K562 (cell line): ENCODE measurements around the gene WDR5B. TPM values are rescaled to one million over a fixed set of nuclear protein-coding genes. Genes with fewer than 3 reads are reported as not detected.

Source experiments
- ATAC-seq: fragments of 200-7000 bp; cut with Tn5 transposase; 3 replicates; pipeline ENCODE4 v1.9.1; 2020; ENCODE audit warnings: moderate library complexity
- BruUV-seq: library from RNA; stranded (reverse); fragments of 400-500 nt; replicated peaks from 2 replicates; lab custom pipeline; 2021; lab: Mats Ljungman, UMichigan
- CTCF ChIA-PET: fragments of 300-600 bp; formaldehyde crosslinking; extraction: SDS; loops from one replicate; lab custom pipeline; 2021; ENCODE audit warnings: low intra/inter-chr PET ratio; lab: Yijun Ruan, JAX
- POLR2A ChIA-PET: fragments of 300-600, 350-650 bp; sonication (Branson Sonifier 250); formaldehyde crosslinking; extraction: SDS; loops from one replicate; lab custom pipeline; 2021; ENCODE audit warnings: antibody characterized with exemption, inconsistent platforms; lab: Yijun Ruan, JAX
- DNase-seq, 4 experiments: peaks; one replicate each; pipeline versions ENCODE4 v3.0.0 to v3.0.0-alpha.2; 2011 to 2018; ENCODE audit warnings: low spot score in 3 of 4, mixed read lengths in 3 of 4; ENCODE audit errors: extremely low read depth in 1 of 4
- FAIRE-seq: peaks from 2 replicates; lab custom pipeline; 2011; peaks lifted over from hg19 to GRCh38; lab: Jason Lieb, UNC
- H2AFZ ChIP-seq: 2 replicates; pipeline ENCODE4 v1.6.0; 2011; ENCODE audit warnings: low read depth, low read length, control low read depth, inconsistent platforms
- H3K27ac ChIP-seq: fragments of 200-600 bp; 3 replicates; pipeline ENCODE4 v1.8.0; 2011; ENCODE audit warnings: low read depth, mild to moderate bottlenecking, control low read depth, inconsistent platforms, low read length, moderate library complexity, mixed read lengths; ENCODE audit errors: extremely low read depth
- H3K27me3 ChIP-seq, 2 experiments: fragments of 300-600 bp in 1 of 2; 2 replicates in 1 of 2; 3 replicates in 1 of 2; pipeline versions ENCODE4 v1.6.0 to v1.8.0; 2011; ENCODE audit warnings: inconsistent platforms in 2 of 2, low read length in 2 of 2, mild to moderate bottlenecking in 1 of 2, mixed read lengths in 1 of 2, moderate library complexity in 1 of 2; ENCODE audit not compliant: control insufficient read depth in 2 of 2, insufficient read depth in 2 of 2
- H3K36me3 ChIP-seq: fragments of 300-600 bp; 3 replicates; pipeline ENCODE4 v1.8.0; 2011; ENCODE audit warnings: mild to moderate bottlenecking, low read length, inconsistent platforms; ENCODE audit not compliant: control insufficient read depth, insufficient read depth
- H3K4me1 ChIP-seq, 2 experiments: fragments of 200-600 bp in 1 of 2; replicated peaks in 1 of 2; 2 replicates in 1 of 2; 3 replicates in 1 of 2; pipeline versions ENCODE4 v1.5.1 to v1.8.0; 2011; ENCODE audit warnings: inconsistent platforms in 2 of 2, low read length in 2 of 2, mild to moderate bottlenecking in 1 of 2, mixed read lengths in 1 of 2, moderate library complexity in 1 of 2; ENCODE audit not compliant: control insufficient read depth in 2 of 2, insufficient read depth in 2 of 2
- H3K4me2 ChIP-seq: 2 replicates; pipeline ENCODE4 v1.6.1; 2011; ENCODE audit warnings: low read length, control low read depth, inconsistent platforms, mixed read lengths; ENCODE audit not compliant: insufficient read depth
- H3K4me3 ChIP-seq: fragments of 200-600 bp; sonication (generic), shearing (Covaris generic); 2 replicates; pipeline ENCODE4 v1.5.1; 2016; ENCODE audit warnings: control low read depth, inconsistent platforms
- H3K79me2 ChIP-seq: fragments of 200-600 bp; 3 replicates; pipeline ENCODE4 v1.8.0; 2011; ENCODE audit warnings: low read length, inconsistent platforms; ENCODE audit not compliant: control insufficient read depth, insufficient read depth
- H3K9ac ChIP-seq, 2 experiments: 2 replicates each; pipeline versions ENCODE4 v1.6.0 to v1.6.1; 2011; ENCODE audit warnings: low read depth in 2 of 2, low read length in 2 of 2, control low read depth in 1 of 2, inconsistent platforms in 1 of 2, mild to moderate bottlenecking in 1 of 2, mixed read lengths in 1 of 2; ENCODE audit not compliant: insufficient read depth in 1 of 2
- H3K9me1 ChIP-seq: one replicate; pipeline ENCODE4 v1.6.0; 2011; ENCODE audit warnings: inconsistent platforms, mild to moderate bottlenecking, low read length, moderate library complexity; ENCODE audit not compliant: control insufficient read depth, insufficient read depth
- H3K9me3 ChIP-seq: replicated peaks from 2 replicates; pipeline ENCODE4 v1.5.1; 2011; ENCODE audit warnings: low read depth, low read length, inconsistent platforms; ENCODE audit not compliant: control insufficient read depth, insufficient read depth
- H4K20me1 ChIP-seq: replicated peaks from 2 replicates; pipeline ENCODE4 v1.6.1; 2011; ENCODE audit warnings: low read length, inconsistent platforms, mixed read lengths; ENCODE audit not compliant: control insufficient read depth, insufficient read depth
- E2F4 ChIP-seq: sonication (generic); formaldehyde crosslinking; IDR thresholded peaks from 2 replicates; pipeline ENCODE4 v1.8.0; 2022; ENCODE audit warnings: mild to moderate bottlenecking, low read depth, missing genetic modification reagents
- LCOR ChIP-seq: sonication (generic); formaldehyde crosslinking; IDR thresholded peaks from 2 replicates; pipeline ENCODE4 v1.8.0; 2022; ENCODE audit warnings: mild to moderate bottlenecking, missing genetic modification reagents
- MCM3 ChIP-seq: fragments of 450-650 bp; IDR thresholded peaks from 2 replicates; pipeline ENCODE4 v1.6.1; 2016
- SRF ChIP-seq, 2 experiments: fragments of 250-450, 450-650 bp in 1 of 2; sonication (Bioruptor Pico) in 1 of 2; sonication (generic) in 1 of 2; formaldehyde crosslinking; IDR thresholded peaks; 2 replicates each; pipeline versions ENCODE4 v1.5.0 to v1.5.1; 2020 to 2022; ENCODE audit warnings: mild to moderate bottlenecking in 1 of 2, missing genetic modification reagents in 1 of 2
- ZFP91 ChIP-seq: sonication (generic); formaldehyde crosslinking; IDR thresholded peaks from 2 replicates; pipeline ENCODE4 v1.8.0; 2022; ENCODE audit warnings: mild to moderate bottlenecking, missing genetic modification reagents
- in situ Hi-C: fragments of 300-500 bp; cut with MboI; formaldehyde crosslinking; loops from 4 replicates; pipeline ENCODE4 v1.15.0; 2018; ENCODE audit warnings: inconsistent platforms, mixed read lengths
- intact Hi-C: fragments of 100-400 bp; cut with micrococcal nuclease; formaldehyde crosslinking; loops from 2 replicates; pipeline ENCODE4 v1.14.2; 2022
- polyA plus RNA-seq, 8 experiments: library from polyadenylated mRNA; depleted of rRNA in 4 of 8; stranded (reverse) in 5 of 8; unstranded in 3 of 8; fragments of >200 nt; fragmentation: Nextera tagmentation in 2 of 8; fragmentation: Illumina TruSeq in 1 of 8; extraction: Ambion mirVana in 2 of 8; extraction: Trizol in 1 of 8; gene quantifications; 2 replicates each; pipeline versions ENCODE4 v1.2.1 to v1.2.3, GENCODE V29; 2011 to 2014; ENCODE audit warnings: inconsistent platforms in 1 of 8, missing spikeins in 1 of 8
- total RNA-seq, 7 experiments: library from RNA; depleted of rRNA in 6 of 7; stranded (reverse); fragments of >200 nt in 6 of 7; fragmentation: Illumina TruSeq in 2 of 7; extraction: Trizol in 2 of 7; gene quantifications; 2 replicates each; pipeline versions ENCODE4 v1.2.1 to v1.2.3, GENCODE V29; 2011 to 2021; ENCODE audit warnings: low replicate concordance in 1 of 7

WDR5B gene
- total and polyA plus RNA-seq, 9 of the 15 experiments (the other 6 are each of a cell fraction or from before 2014, with no cell fraction given) = 2.8 to 10.1 (median 4.2) TPM

- TF ChIP-seq SRF (CRISPR knock-in tag; IDR thresholded peaks at IDR 0.05) = no peak
- TF ChIP-seq ZFP91 (CRISPR knock-in tag) = no peak
- TF ChIP-seq E2F4 (CRISPR knock-in tag) = no peak
Observed at GRCh38 chr3:122397201-122397600, 18.7 kb downstream of the WDR5B start (continued).

GRCh38 chr3:122396511-122396910 is 19.4 kb downstream of the WDR5B start:
- POLR2A ChIA-PET = no interaction called here

More at GRCh38 chr3:122396511-122396910, 19.4 kb downstream of the WDR5B start:
- Histone ChIP-seq H3K27ac (no peak overlapping the region), H3K9ac (no peak overlapping the region), H3K4me2 (no peak overlapping the region), H3K79me2 (peaks cover 27% of the 10 kb centered on the region), H3K36me3 (peaks cover 21% of the 10 kb centered on the region; the same call in 2 of the 3 replicates), H3K9me1 (no peaks in the 10 kb centered on the region), H4K20me1 (no peaks in the 10 kb centered on the region), H3K4me1 (no peaks in the 10 kb centered on the region; a peak in 1 of 5 replicates), H3K4me3 (no peak overlapping the region), H3K27me3 (no peaks in the 10 kb centered on the region), H2AFZ (no peak overlapping the region), H3K9me3 (no peaks in the 10 kb centered on the region)
- intact Hi-C loops = no loop called here
- no TSS peak for BruUV-seq
- no peak for DNase-seq
- in situ Hi-C loops = loop anchor here (10.0 kb wide), 1 partner anchor 288 kb away; the partner anchor contains the start of gene PARP14
- ATAC-seq = no peak
- CTCF ChIA-PET = no interaction called here
- no peak for FAIRE-seq
- TF ChIP-seq MCM3 (no peak), LCOR (CRISPR knock-in tag) (no peak)
